ENCODE data around the gene IL19.

- TF ChIP-seq EP300 (IDR thresholded peaks at IDR 0.05) (no peak), CTCF (IDR thresholded peaks at IDR 0.05) (no peak), POLR2A (IDR thresholded peaks at IDR 0.05) (no peak)
Observed at GRCh38 chr1:206753141-206753540, 17.4 kb upstream of the IL19 start.
